Measurements from ENCODE around the gene UVRAG. TPM values are rescaled to one million over a fixed set of nuclear protein-coding genes. Genes with fewer than 3 reads are reported as not detected.

The UVRAG gene
- total RNA-seq, 2 experiments from 2014 or later, result 16.5 to 19.5 TPM

GRCh38 chr11:75821202-75821601, 6.2 kb downstream of the UVRAG start:
- Histone ChIP-seq H3K4me1 (ENCODE audit: insufficient read depth, low read length) (peaks cover 26% of the 10 kb centered on the region), H3K27me3 (ENCODE audit: control insufficient read depth in 1 of 2, insufficient read depth in 2 of 2, low read length in 2 of 2) (no peaks in the 10 kb centered on the region), H3K27ac (ENCODE audit: low read depth in 1 of 2, low read length in 2 of 2) (no peak overlapping the region), H3K4me3 (ENCODE audit: low read length) (no peak overlapping the region), H3K9me3 (ENCODE audit: control insufficient read depth in 1 of 2, insufficient read depth in 1 of 2, low read length in 2 of 2) (no peaks in the 10 kb centered on the region), H3K36me3 (ENCODE audit: insufficient read depth, low read length) (peaks cover 2% of the 10 kb centered on the region)
- CTCF ChIA-PET, result no interaction called here
- intact Hi-C loops (cut with DNase I, micrococcal nuclease), result no loop called here
- H3K4me1 Mint-ChIP-seq (ENCODE audit: low read depth), result peaks cover 52% of the 10 kb centered on the region
- POLR2A ChIA-PET, result no interaction called here
- DNase-seq (no peak), ATAC-seq (ENCODE audit: poor library complexity) (no peak)
- no peak overlapping the region for H3K4me3 Mint-ChIP-seq
- no peaks in the 10 kb centered on the region for H3K27me3 Mint-ChIP-seq
- no peaks in the 10 kb centered on the region for H3K9me3 Mint-ChIP-seq
- peaks cover 11% of the 10 kb centered on the region for H3K36me3 Mint-ChIP-seq (ENCODE audit: low read depth)
- TF ChIP-seq CTCF (IDR thresholded peaks at IDR 0.05), result no peak
- H3K27ac Mint-ChIP-seq, result no peak overlapping the region

GRCh38 chr11:75822541-75822940, 7.5 kb downstream of the UVRAG start:
- DNase-seq, result no peak
- H3K9me3 Mint-ChIP-seq, result no peaks in the 10 kb centered on the region
- Histone ChIP-seq H3K27me3 (ENCODE audit: control insufficient read depth in 1 of 2, insufficient read depth in 2 of 2, low read length in 2 of 2) (no peaks in the 10 kb centered on the region), H3K4me3 (ENCODE audit: low read length) (no peak overlapping the region), H3K4me1 (ENCODE audit: insufficient read depth, low read length) (peaks cover 13% of the 10 kb centered on the region), H3K27ac (ENCODE audit: low read depth in 1 of 2, low read length in 2 of 2) (no peak overlapping the region), H3K36me3 (ENCODE audit: insufficient read depth, low read length) (peaks cover 2% of the 10 kb centered on the region), H3K9me3 (ENCODE audit: control insufficient read depth in 1 of 2, insufficient read depth in 1 of 2, low read length in 2 of 2) (no peaks in the 10 kb centered on the region)
- ATAC-seq (ENCODE audit: poor library complexity), result no peak
- H3K36me3 Mint-ChIP-seq (ENCODE audit: low read depth), result peaks cover 19% of the 10 kb centered on the region
- intact Hi-C loops (cut with DNase I, micrococcal nuclease), result no loop called here
- ChIA-PET CTCF (interaction anchor here (1.6 kb wide), 1 partner anchor 19 kb away, joined by 5 read pairs; no protein-coding TSS in a partner anchor), POLR2A (no interaction called here)
- H3K27me3 Mint-ChIP-seq, result no peaks in the 10 kb centered on the region
- H3K4me1 Mint-ChIP-seq (ENCODE audit: low read depth), result peaks cover 59% of the 10 kb centered on the region
- H3K4me3 Mint-ChIP-seq, result no peak overlapping the region
- TF ChIP-seq CTCF (IDR thresholded peaks at IDR 0.05), result no peak
- no peak overlapping the region for H3K27ac Mint-ChIP-seq

GRCh38 chr11:75823415-75823814, 8.4 kb downstream of the UVRAG start:
- Mint-ChIP-seq H3K9me3 (no peaks in the 10 kb centered on the region), H3K36me3 (ENCODE audit: low read depth) (peaks cover 19% of the 10 kb centered on the region), H3K27me3 (no peaks in the 10 kb centered on the region), H3K4me1 (ENCODE audit: low read depth) (peaks cover 58% of the 10 kb centered on the region), H3K4me3 (no peak overlapping the region), H3K27ac (no peak overlapping the region)
- intact Hi-C loops (cut with DNase I, micrococcal nuclease), result no loop called here
- no peaks in the 10 kb centered on the region for H3K9me3 ChIP-seq (ENCODE audit: control insufficient read depth in 1 of 2, insufficient read depth in 1 of 2, low read length in 2 of 2)
- H3K4me3 ChIP-seq (ENCODE audit: low read length), result no peak overlapping the region
- H3K36me3 ChIP-seq (ENCODE audit: insufficient read depth, low read length), result peaks cover 2% of the 10 kb centered on the region
- ChIA-PET CTCF (interaction anchor here (1.6 kb wide), 1 partner anchor 20 kb away, joined by 5 read pairs; no protein-coding TSS in a partner anchor), POLR2A (interaction anchor here (1.6 kb wide), 1 partner anchor 9 kb away, joined by 5 read pairs; the partner anchor contains the start of gene UVRAG)
- TF ChIP-seq CTCF (IDR thresholded peaks at IDR 0.05), result no peak
- H3K27ac ChIP-seq (ENCODE audit: low read depth in 1 of 2, low read length in 2 of 2), result no peak overlapping the region
- H3K27me3 ChIP-seq (ENCODE audit: control insufficient read depth in 1 of 2, insufficient read depth in 2 of 2, low read length in 2 of 2), result no peaks in the 10 kb centered on the region
- ATAC-seq (ENCODE audit: poor library complexity) (no peak), DNase-seq (no peak)
- peaks cover 11% of the 10 kb centered on the region for H3K4me1 ChIP-seq (ENCODE audit: insufficient read depth, low read length)

Data from CD4-positive, alpha-beta T cell (primary cell).